Upper lobe of left lung (tissue), 6 donors: ENCODE results near the gene CHST11. TPM values are rescaled to one million over a fixed set of nuclear protein-coding genes. Genes with fewer than 3 reads are reported as not detected.

Experiments used
- ATAC-seq, 2 donors: fragments of 200-7000 bp; cut with Tn5 transposase; one replicate each; pipeline ENCODE4 v1.9.1; 2022; ENCODE audit warnings: mild to moderate bottlenecking in 2 of 2, moderate library complexity in 2 of 2; ENCODE audit not compliant: low FRiP score in 2 of 2
- DNase-seq, 2 donors: peaks; one replicate each; pipeline ENCODE4 v3.0.0-alpha.2; 2019 to 2020
- H3K27ac ChIP-seq, 4 donors: fragments of 200-600 bp; sonication (generic); one replicate each; pipeline ENCODE4 v1.5.1; 2016 to 2019
- H3K27me3 ChIP-seq, 4 donors: fragments of 200-600 bp; sonication (generic); one replicate each; pipeline ENCODE4 v1.5.1; 2017 to 2019
- H3K36me3 ChIP-seq, 4 donors: fragments of 200-600 bp; sonication (generic); one replicate each; pipeline ENCODE4 v1.5.1; 2016 to 2019
- H3K4me1 ChIP-seq, 4 donors: fragments of 200-600 bp; sonication (generic); one replicate each; pipeline ENCODE4 v1.5.1; 2018 to 2019
- H3K4me3 ChIP-seq, 4 donors: fragments of 200-600 bp; sonication (generic); one replicate each; pipeline ENCODE4 v1.5.1; 2017 to 2019; ENCODE audit warnings: mild to moderate bottlenecking in 2 of 4, moderate library complexity in 1 of 4
- H3K9me3 ChIP-seq, 4 donors: fragments of 200-600 bp; sonication (generic); one replicate each; pipeline ENCODE4 v1.5.1; 2018 to 2019
- EP300 ChIP-seq, 4 donors: sonication (generic); formaldehyde crosslinking; IDR thresholded peaks; one replicate each; pipeline ENCODE4 v1.5.1; 2017; ENCODE audit warnings: antibody characterized with exemption in 4 of 4, control low read depth in 2 of 4
- POLR2A ChIP-seq, 4 donors: fragments of 450-650 bp; IDR thresholded peaks; one replicate each; pipeline ENCODE4 v1.5.1; 2016 to 2017; ENCODE audit warnings: antibody characterized with exemption in 4 of 4, mild to moderate bottlenecking in 2 of 4
- POLR2AphosphoS5 ChIP-seq, 2 donors: sonication (generic); formaldehyde crosslinking; IDR thresholded peaks; one replicate each; pipeline ENCODE4 v1.5.1; 2017; ENCODE audit warnings: antibody characterized with exemption in 2 of 2
- WGBS, 2 donors: methylation state at CpG; one replicate each; pipeline ENCODE4 v1.1.5; 2017 to 2018; 5-methylcytosine and 5-hydroxymethylcytosine counted together
- total RNA-seq, 6 donors: library from RNA; depleted of rRNA in 4 of 6; stranded (reverse); fragments of >200 nt in 4 of 6; gene quantifications; one replicate each; pipeline versions ENCODE4 v1.1.0 to v1.2.1, GENCODE V29; 2016 to 2021
- TF ChIP-seq, protein P1 (sequence below), 6 experiments: fragments of 450-650 bp in 4 of 6; fragments of 200-600 bp in 2 of 6; sonication (generic) in 2 of 6; IDR thresholded peaks; one replicate each; pipeline ENCODE4 v1.5.1; 2016 to 2019; ENCODE audit warnings: antibody characterized with exemption in 6 of 6
- donor health status: DM: no; HTN: no; CAD: no; lungs with moderate emphysema.
- donor health status: DM: no; HTN: yes; CAD: no; lungs with severe emphysema.

The CHST11 gene
- total RNA-seq, 6 donors from 2014 or later: 40.4 to 234 (median 58.4) TPM

GRCh38 chr12:104769144-104769561, 312.4 kb downstream of the CHST11 start:
- H3K27ac ChIP-seq: no peak overlapping the region
- WGBS, 2 donors: 67 to 76% methylated on average over 6 of the region's 6 CpGs
- no peaks in the 10 kb centered on the region for H3K36me3 ChIP-seq
- no peak for DNase-seq
- H3K4me3 ChIP-seq: no peak overlapping the region
- H3K4me1 ChIP-seq: peaks cover 0 to 3% (median under 1%) of the 10 kb centered on the region in 4 donors
- no peak for TF ChIP-seq EP300 (IDR thresholded peaks at IDR 0.05)
- no peak for TF ChIP-seq POLR2A (IDR thresholded peaks at IDR 0.05)
- no peak for TF ChIP-seq POLR2AphosphoS5 (IDR thresholded peaks at IDR 0.05)
- TF ChIP-seq, protein P1, sequence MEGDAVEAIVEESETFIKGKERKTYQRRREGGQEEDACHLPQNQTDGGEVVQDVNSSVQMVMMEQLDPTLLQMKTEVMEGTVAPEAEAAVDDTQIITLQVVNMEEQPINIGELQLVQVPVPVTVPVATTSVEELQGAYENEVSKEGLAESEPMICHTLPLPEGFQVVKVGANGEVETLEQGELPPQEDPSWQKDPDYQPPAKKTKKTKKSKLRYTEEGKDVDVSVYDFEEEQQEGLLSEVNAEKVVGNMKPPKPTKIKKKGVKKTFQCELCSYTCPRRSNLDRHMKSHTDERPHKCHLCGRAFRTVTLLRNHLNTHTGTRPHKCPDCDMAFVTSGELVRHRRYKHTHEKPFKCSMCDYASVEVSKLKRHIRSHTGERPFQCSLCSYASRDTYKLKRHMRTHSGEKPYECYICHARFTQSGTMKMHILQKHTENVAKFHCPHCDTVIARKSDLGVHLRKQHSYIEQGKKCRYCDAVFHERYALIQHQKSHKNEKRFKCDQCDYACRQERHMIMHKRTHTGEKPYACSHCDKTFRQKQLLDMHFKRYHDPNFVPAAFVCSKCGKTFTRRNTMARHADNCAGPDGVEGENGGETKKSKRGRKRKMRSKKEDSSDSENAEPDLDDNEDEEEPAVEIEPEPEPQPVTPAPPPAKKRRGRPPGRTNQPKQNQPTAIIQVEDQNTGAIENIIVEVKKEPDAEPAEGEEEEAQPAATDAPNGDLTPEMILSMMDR (IDR thresholded peaks at IDR 0.05): no peak
- ATAC-seq: no peak
- H3K27me3 ChIP-seq: no peaks in the 10 kb centered on the region
- peaks cover 0 to 14% (median 6%) of the 10 kb centered on the region in 4 donors for H3K9me3 ChIP-seq

GRCh38 chr12:104772336-104772735, 315.6 kb downstream of the CHST11 start:
- Histone ChIP-seq H3K27ac (no peak overlapping the region), H3K27me3 (no peaks in the 10 kb centered on the region), H3K9me3 (peaks cover 0 to 14% (median 6%) of the 10 kb centered on the region in 4 donors), H3K4me3 (no peak overlapping the region), H3K4me1 (no peaks in the 10 kb centered on the region), H3K36me3 (no peaks in the 10 kb centered on the region)
- TF ChIP-seq, protein P1 (IDR thresholded peaks at IDR 0.05): no peak
- no peak for TF ChIP-seq EP300 (IDR thresholded peaks at IDR 0.05)
- ATAC-seq (no peak), DNase-seq (no peak)
- 90 to 100% methylated on average over 1 of the region's 1 CpG for WGBS, 2 donors

- DNase-seq (no peak), ATAC-seq (no peak)
- no peak overlapping the region for H3K27ac ChIP-seq
- H3K27me3 ChIP-seq: no peaks in the 10 kb centered on the region
- TF ChIP-seq POLR2A (IDR thresholded peaks at IDR 0.05) (no peak), EP300 (IDR thresholded peaks at IDR 0.05) (no peak), POLR2AphosphoS5 (IDR thresholded peaks at IDR 0.05) (no peak)
- TF ChIP-seq, protein P1 (IDR thresholded peaks at IDR 0.05): no peak
- 88 to 93% methylated on average over 2 of the region's 2 CpGs for WGBS, 2 donors
- peaks cover 4 to 14% (median 7%) of the 10 kb centered on the region in 4 donors for H3K9me3 ChIP-seq
- H3K36me3 ChIP-seq: no peaks in the 10 kb centered on the region
- peaks cover 0 to 3% (median 0%) of the 10 kb centered on the region in 4 donors for H3K4me1 ChIP-seq
- H3K4me3 ChIP-seq: no peak overlapping the region
Measured at GRCh38 chr12:104775731-104776231, 319.0 kb downstream of the CHST11 start.

DNA sequence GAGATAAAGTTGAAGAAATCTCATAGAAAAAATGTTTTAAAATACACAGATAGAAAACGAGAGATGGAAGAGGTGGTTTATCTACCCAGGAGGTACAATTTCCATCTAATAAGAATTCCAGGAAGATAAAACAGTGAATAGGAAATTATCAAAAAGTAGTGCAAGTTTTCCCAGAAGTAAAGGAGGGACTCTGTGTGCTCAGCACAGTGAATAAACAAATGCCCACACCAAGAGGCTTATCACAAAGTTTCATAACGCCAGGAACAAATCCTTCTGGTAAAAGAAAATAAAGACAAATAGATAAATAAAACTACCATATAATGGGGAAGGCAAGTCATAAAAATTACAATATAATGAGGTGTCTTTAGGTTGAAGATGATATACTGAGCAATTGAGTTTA, 322.4 kb downstream of the CHST11 start:
- TF ChIP-seq POLR2A (IDR thresholded peaks at IDR 0.05) (no peak), POLR2AphosphoS5 (IDR thresholded peaks at IDR 0.05) (no peak), EP300 (IDR thresholded peaks at IDR 0.05) (no peak)
- TF ChIP-seq, protein P1 (IDR thresholded peaks at IDR 0.05): no peak
- H3K36me3 ChIP-seq: no peaks in the 10 kb centered on the region
- no peak for DNase-seq
- H3K4me3 ChIP-seq: no peak overlapping the region
- peaks cover 0 to 3% (median 0%) of the 10 kb centered on the region in 4 donors for H3K4me1 ChIP-seq
- H3K27ac ChIP-seq: no peak overlapping the region
- H3K9me3 ChIP-seq: peaks cover 0 to 7% (median 0%) of the 10 kb centered on the region in 4 donors
- no peak for ATAC-seq
- no peaks in the 10 kb centered on the region for H3K27me3 ChIP-seq
- 48 to 62% methylated on average over 2 of the region's 2 CpGs for WGBS, 2 donors

DNA sequence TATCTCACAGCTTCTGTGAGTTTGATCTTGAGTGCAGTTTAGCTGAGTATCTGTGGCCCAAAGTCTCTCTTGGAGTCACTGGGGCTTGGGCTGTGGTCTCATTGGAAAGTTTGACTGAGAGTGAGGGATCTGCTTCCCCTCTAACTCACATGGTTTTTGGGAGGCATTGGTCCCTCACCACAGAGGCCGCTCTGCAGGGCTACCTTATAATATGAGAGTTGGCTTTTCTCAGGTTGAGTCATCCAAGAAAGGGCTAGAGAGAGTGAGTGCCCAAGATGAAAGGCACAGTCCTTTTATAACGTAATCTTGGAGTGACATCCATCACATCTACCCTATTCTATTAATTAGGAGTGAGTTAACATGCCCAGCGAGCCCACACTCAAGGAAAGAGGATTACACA, 325.5 kb downstream of the CHST11 start:
- H3K27ac ChIP-seq: no peak overlapping the region
- no peak for DNase-seq
- TF ChIP-seq EP300 (IDR thresholded peaks at IDR 0.05) (no peak), POLR2A (IDR thresholded peaks at IDR 0.05) (no peak), POLR2AphosphoS5 (IDR thresholded peaks at IDR 0.05) (no peak)
- TF ChIP-seq, protein P1 (IDR thresholded peaks at IDR 0.05): no peak
- H3K27me3 ChIP-seq: no peaks in the 10 kb centered on the region
- H3K36me3 ChIP-seq: no peaks in the 10 kb centered on the region
- no peak for ATAC-seq
- no peak overlapping the region for H3K4me3 ChIP-seq
- H3K9me3 ChIP-seq: peaks cover 0 to 7% (median 0%) of the 10 kb centered on the region in 4 donors
- 87 to 94% methylated on average over 3 of the region's 3 CpGs for WGBS, 2 donors
- peaks cover 0 to 3% (median 0%) of the 10 kb centered on the region in 4 donors for H3K4me1 ChIP-seq
